Ureter (tissue), 1 donor: ENCODE measurements around the gene C2orf78. TPM values are rescaled to one million over a fixed set of nuclear protein-coding genes. Genes with fewer than 3 reads are reported as not detected.
"Not testable (repeated sequence)": the region's sequence is repeated elsewhere in the genome, so short reads cannot be mapped to it uniquely, and the experiment has no call there.

ENCODE experiments used
- DNase-seq: peaks from one replicate; pipeline ENCODE4 v3.0.0-alpha.2; 2020; ENCODE audit warnings: low spot score
- total RNA-seq: library from RNA; stranded (reverse); gene quantifications from one replicate; pipeline ENCODE4 v1.2.4, GENCODE V29; 2023
- donor health status: DM: yes; HTN: yes; CAD: no.

C2orf78 gene
- total RNA-seq, 1 donor from 2014 or later, result not detected

DNA sequence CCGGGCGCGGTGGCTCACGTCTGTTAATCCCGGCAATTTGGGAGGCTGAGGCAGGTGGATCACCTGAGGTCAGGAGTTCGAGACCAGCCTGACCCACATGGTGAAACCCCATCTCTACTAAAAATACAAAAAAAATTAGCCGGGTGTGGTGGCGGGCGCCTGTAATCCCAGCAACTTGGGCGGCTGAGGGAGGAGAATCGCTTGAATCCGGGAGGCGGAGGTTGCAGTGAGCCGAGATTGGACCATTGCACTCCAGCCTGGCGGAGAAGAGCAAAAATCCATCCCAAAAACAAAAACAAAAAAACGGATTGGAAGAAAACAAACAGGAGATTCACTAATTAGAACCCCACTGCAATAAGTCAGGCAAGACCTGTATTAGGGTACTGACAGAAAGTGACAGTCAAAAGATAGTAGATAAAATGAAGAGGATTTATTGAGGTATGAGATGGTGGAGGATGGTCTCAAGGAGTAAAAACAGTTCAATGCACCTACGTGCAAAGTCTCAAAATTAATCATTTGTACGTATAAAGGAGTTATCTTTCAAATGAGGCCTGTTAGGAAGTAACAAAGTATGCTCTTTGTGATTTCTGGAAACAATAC lies 5.0 kb upstream of the C2orf78 start:
- not testable (repeated sequence) for DNase-seq

DNA sequence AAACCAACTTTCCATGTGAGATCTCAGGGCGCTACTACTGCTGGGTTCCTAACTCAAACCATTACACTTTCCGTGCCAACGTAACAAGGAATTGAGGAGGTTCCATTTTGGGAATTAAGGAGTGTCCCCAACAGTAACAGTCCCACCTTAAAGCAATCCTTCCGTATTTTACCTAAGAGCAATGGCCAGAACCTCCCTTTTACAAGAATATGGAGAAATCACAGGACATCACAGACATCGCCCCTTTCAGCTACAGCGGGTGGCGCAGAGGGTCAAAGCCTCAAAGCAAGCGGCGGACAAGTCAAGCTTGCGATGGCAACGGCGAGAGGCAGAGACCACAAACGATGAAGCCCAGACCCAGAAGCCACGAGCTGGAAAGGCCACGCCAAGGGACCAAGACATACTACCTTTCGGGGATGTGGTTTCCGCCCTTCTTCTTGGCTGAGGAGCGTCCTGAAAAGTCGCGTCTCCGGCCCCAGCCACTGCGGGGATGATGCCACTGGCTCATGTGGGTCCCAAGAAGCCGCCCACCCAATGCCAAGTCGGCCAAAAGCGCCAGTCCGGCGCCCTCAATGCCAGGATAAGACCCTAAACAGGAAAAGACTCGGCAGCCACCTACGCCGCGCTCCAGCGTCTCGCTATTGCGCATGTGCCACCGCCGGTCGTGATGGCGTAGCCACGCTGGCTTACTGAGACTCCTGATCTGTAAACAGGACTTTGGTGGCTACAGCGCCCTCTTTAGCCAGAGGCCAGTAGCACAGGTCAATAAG lies 4.3 kb upstream of the C2orf78 start, which contains the start of gene DUSP11:
DUSP11 (minus strand) TSS at position 637 of the 770 bp plus-strand sequence; CDS start at position 508, 129 bp downstream.
- DNase-seq, result peak; percentile 96

DNA sequence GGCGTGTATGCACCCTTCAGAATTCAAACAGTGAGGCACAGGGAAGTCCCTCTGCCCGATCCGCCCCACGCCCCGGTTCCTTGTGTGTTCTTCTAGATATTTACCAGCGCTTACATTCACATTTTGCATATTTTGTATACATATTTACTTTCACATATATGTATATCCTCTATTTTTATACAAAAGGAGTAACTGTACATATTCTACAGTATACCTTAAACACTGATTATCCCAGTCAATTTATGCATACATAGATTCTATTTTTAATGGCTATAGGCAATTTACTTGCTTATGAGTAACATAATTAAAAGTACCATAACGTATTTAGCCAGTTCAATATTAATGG lies 3.8 kb upstream of the C2orf78 start:
- no peak for DNase-seq

DNA sequence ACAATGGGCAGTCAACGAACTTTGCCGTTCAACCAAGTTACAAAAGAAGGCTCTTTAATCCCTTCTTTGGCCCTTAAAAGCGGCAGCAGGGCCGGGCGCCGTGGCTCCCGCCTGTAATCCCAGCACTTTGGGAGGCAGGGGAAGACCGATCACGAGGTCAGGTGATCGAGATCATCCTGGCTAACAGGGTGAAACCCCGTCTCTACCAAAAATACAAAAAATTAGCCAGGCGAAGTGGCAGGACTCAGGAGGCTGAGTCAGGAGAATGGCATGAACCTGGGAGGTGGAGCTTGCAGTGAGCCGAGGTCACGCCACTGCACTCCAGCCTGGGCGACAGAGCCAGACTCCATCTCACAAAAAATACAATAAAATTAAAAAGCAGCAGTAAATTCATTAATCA lies 581 bp upstream of the C2orf78 start:
- not testable (repeated sequence) for DNase-seq

DNA sequence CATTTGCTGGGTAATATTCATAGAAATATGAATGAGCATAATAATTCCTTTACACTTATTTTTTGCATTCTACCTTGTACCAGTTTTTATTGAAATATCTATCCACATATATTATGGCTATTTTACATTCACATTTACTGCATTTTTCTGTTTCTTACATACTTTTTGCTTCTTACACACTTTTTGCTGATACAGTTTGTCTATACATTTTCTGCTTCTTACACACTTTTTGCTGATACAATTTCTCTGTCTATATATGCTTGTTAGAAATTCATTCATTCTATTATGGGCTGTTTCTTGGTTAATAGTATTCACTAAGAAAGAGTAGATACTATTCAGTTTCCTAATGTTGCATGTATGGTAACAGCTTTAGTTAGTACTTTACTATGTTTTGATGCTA lies 27.9 kb downstream of the C2orf78 start:
- no peak for DNase-seq

DNA sequence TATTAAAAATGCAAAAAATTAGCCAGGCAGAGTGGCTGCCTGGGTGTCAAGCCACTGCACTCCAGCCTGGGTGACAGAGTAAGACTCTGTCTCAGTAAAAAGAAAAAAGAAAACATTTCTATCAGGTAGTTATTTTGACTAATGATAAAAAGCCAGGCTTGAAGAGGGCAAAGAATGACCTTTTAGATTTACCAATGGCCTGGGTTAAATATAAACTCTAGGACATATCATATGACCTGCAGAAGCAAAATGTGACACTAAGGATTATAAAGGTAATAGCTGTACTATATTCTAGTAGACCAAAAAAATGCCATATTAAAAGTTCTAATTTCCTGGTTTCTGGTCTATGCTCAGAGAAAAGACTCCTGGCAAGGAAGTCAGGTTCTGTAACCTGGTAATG lies 28.7 kb downstream of the C2orf78 start:
- DNase-seq, result no peak

DNA sequence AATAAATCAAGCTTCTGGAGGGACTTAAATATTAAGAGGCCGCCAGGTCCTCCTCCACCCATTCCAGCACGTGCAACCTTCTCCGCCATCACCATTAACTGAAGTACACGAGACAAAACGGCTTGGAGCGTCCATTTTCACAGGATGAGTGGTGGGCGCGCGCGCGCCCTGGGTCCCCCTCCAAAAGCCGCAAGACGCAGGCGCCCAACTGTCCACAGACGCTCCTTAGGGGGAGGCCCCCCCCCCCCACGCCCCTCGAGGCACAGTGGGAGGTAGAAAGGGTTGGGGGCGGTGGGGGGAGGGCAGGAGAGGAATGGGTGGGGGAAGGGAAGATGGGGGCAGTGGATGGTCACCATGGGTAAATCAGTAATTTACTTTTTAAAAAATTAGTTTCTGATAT lies 34.3 kb downstream of the C2orf78 start:
- DNase-seq, result no peak

DNA sequence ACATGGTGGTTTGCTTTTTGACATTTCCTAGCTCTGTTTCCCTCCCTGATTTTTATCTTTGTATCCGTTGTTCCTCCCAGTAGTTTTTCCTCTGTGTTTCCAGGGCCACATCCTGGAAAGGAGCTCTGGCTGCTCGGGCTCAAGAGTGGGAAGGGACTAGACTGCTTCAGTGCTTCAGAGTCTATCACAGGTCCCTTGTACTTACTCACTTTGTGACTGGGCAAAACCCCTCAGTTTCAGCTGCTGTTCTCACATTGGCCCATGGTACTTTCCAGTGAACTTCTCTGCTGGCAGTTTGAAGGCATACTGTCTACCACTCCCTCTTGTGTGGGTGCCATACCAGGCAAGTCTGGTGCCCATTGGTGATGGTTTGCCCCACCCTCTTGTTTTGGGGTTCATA lies 37.2 kb downstream of the C2orf78 start:
- no peak for DNase-seq

DNA sequence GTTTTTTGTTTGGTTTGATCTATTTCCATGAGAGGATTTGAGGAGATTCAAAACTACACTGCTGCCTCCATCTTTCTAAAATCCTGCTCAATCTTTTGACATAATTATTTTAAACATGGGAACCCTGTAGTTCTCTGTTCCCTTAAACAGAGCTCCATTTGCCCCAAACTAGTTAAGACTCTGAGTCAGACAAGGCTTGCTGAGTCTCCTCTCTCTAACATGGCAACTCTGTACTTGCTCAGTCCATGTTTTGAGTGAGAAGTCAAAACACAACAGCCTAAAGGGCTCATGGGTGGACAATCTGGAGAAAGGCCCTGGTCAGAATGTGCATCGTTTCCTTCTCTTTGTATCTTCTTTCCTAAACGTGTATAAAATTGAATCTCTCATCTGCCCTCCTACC lies 37.7 kb downstream of the C2orf78 start:
- DNase-seq, result no peak

DNA sequence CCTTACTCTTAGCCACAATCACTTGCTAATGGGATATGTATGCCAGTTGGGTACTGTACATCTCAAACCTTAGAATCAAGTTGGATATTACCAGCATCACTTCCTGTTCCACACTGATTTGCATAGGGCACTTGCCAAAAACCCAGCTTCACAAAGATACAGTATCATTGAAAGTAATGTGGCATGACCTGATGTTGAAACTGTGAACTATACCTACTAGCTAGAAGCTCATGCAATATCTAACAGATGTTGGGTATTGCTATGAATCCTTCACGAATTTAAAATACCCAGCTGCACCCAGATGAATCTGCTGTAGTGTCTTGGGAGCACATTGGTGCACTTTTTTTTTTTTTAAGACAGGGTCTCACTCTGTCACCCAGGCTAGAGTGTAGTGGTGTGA lies 38.3 kb downstream of the C2orf78 start:
- no peak for DNase-seq

DNA sequence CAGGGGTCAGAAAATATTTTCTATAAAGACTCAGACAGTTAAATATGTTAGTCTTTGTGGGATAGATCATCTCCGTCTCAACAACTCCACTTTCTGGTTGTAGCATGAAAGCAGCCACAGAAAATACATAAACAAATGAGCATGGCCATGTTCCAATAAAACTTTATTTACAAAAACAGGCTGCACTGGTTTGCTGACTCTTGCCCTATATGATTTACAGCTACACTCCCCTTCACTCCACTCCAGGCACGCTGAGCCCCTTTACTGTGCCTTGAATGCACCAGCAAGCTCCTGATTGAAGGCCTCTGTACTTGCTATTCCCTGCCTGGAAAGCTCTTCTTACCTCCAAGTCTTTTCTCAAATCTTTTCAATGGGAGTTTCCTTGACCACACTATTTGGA lies 39.0 kb downstream of the C2orf78 start:
- DNase-seq, result no peak

DNA sequence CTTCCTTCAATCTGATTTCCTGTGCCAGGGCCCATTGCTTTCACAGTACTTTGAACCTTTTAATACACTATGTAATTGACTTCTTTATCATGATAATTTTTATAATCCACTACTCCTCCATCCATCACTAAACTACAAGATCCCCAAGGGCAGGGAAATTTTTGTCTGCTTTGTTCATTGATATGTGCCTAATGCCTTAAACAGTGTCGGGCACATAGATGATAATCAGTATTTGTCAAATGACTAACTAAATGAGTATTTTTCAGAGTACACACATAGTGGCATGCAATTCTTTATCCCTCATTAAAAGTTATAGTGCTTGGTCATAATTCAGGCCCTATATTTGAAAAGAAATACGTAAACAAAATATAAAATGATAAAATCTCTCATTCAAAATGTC lies 39.4 kb downstream of the C2orf78 start:
- no peak for DNase-seq

DNA sequence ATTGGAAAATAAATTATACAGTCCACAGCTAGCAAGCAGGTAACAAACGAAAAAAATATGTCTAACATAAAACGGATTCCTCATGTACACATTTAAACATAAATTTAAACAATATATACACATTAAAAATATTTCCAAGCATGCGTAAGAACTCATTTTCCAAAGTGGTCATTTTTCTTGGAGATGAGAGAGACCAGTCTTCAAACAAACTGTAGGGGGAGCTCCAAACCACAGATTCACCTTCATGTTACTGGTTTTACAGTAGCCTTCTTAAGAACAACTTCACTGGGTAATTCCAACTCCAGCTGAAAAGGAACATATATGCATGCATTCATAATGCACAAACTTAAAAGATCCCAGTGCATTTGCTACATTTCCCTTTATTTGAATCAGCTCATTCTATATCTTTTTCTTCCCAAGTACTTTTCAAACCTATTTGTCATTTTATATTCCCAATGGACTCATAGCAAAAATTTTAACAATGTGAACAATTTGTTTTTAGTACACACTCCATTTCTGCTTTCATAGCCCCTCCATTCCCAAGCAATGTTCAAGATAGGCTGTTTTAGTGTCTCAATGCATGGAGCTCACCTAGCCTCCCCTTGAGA lies 40.0 kb downstream of the C2orf78 start:
- DNase-seq, result peak; percentile 56

DNA sequence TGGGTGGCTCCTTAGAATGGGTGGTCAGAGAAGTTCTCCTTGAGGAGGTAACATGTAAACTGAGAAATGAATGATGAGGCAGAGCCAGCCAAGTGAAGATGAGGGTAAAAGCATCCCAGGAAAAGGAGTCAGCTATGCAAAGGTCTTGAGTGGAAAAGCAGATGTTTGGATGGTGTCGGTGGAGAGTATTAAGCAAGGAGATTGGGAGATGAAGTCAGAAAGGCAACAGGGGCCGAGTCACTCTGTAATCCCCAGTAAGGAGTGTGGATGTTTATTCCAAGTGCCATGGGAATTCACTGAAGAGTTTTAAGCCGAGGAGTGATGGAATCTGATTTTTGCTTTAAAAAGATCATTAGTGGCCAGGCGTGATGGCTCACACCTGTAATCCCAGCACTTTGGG lies 41.4 kb downstream of the C2orf78 start:
- DNase-seq, result no peak

DNA sequence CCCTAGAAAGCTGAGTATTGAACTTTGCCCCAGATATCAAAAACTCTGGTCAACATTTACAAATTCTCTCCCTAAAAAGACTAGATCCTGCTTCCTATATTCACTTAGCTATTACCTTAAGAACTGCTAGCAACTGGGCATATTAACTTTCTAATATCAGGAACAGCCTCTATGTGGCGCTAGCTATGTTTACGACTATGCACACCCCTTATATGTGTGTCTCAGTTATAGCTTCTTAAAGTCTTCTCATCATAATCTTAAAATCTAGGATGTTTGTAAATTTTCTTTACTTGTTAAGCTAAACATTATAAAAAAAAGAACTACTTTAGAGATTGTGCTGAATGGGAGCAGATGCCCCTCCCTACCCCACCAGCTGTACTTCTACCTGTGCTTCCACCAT lies 43.0 kb downstream of the C2orf78 start:
- no peak for DNase-seq

DNA sequence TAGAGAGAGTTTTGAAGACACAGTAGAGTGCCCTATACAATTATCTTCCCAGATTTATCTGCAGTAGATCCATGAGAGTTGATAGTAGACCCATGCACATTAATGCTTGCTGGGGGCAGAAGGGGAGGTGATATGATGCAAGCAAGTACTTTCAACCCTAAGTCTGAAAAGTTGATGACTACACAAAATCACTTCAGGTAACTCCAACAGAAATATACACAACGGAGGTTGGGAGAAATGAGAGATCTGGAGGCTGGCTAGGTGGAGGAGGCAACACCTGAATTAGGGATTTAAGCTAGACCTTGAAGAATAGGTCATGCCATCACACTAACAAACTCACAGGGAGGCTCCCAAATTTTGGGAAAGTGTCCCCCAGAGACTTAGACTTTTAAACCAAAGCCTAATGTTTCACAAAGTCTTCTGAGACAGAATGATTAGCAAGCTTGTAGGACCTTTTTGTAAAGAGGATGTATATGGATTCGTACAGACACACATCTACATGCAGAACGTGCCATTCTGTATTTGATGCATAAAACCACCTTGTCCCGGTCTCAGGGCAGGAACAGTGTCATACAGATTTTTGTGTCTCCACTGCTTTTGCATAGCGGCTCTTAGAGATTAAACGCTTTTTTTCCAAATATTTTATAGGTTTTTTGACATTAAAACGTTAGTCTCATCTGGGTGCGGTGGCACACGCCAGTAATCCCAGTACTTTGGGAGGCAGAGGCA lies 43.8 kb downstream of the C2orf78 start:
- DNase-seq, result no peak

DNA sequence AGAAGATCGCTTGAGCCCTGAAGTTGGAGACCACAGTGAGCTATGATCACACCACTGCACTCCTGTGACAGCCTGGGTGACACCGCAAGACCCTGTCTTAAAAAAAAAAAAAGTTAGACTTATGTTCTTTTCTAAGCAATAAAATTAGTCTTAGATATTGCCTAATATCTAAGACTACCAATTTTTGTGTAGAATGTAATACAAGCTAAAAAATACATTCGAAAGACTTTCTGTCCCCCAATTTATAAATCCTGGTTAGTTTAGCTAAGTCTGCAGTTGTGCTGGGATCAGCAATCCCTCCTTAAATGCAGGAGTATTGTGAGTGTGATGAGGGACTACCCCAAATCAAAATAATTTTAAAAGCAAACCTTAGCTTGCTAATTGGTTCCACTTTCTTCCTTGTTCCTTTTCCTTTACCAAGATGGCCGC lies 44.4 kb downstream of the C2orf78 start:
- DNase-seq, result no peak

DNA sequence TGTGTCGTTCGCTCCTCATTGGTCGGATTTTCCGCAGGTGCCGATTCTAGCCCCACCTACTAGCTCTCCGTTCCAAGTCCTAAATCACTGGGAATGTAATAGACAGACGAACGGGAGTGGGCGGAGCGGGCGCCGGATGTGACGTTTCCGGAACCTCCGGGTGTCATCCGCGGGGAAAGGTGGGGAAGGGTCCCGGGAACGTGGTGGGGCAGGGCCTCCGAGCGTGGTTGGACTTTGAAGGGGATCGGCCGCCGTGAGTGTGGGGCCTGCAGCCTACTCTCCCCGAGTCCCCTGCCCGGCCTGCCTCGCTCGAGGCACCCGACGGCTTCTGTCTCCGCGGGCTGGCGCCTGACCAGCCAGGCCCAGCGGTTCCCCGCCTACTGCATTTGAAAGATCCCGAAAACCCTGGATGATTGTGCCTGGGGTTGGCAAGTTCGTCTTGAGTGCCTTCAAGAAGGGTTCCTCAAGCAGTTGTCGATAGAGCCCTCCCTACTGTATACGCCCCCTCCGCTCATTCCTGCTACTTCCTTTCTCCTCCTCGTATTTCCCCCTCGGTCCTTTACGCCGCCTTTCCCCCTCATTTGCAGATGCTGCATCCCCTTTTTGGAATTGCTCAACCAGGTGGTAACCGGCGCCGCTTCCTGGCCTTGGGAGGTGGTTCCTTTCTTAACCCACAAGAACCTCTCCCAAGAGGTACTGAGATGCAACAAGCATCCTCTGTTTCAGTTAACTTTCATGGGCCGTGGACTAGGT lies 45.0 kb downstream of the C2orf78 start, which contains the start of gene STAMBP:
STAMBP (plus strand) TSS at position 144 of the 753 bp plus-strand sequence. CDS start 1,896 bp downstream, outside the sequence.
- peak; percentile 98 for DNase-seq

DNA sequence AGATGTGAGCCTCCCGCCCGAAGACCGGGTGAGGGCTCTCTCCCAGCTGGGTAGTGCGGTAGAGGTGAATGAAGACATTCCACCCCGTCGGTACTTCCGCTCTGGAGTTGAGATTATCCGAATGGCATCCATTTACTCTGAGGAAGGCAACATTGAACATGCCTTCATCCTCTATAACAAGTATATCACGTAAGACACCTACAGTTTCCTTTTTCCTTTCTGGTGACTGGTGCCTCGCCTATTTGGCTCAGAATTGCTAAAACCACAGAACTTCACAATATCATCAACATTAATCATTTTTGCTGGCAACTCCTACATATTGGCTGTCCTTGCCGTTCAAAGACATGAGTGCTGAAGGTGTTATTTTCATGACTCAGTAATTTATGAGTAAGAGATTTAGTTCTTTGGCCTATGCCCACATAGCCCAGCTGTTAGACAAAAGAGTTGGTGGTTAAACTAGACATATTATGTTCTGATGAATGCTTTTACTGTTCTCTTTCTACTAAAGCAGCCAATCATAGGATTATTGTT lies 47.0 kb downstream of the C2orf78 start:
- no peak for DNase-seq

DNA sequence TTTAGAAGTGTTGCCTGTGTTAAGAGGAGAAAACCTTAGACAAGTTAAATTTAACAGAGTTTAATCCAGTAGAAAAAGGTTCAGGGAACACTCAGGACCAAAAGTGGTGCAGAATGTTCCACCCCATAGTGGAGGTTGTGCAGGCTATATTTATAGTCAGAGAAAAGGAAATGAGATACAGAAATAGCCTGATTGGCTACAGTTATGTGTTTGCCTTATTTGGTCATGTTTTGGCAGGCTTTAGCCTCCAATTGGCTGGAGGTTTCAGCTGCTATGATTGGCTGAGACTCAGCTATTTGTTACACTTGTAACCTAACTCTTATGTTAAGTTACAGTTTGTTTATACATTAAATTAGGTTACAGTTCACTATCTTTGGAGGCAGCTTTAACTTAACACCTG lies 48.9 kb downstream of the C2orf78 start:
- no peak for DNase-seq
